COLO829 (cell line): ENCODE measurements around the gene RPL15.
A peak's percentile ranks its signal among the peaks of the same experiment; 100 is the strongest.
"Not testable (repeated sequence)": the region's sequence is repeated elsewhere in the genome, so short reads cannot be mapped to it uniquely, and the experiment has no call there.

Experiments
- DNase-seq: peaks from one replicate; pipeline ENCODE4 v3.0.0; 2012; ENCODE audit warnings: low spot score

Gene RPL15

GRCh38 chr3:23889950-23890349 lies 27.0 kb upstream of the RPL15 start:
- no peak for DNase-seq

- DNase-seq = no peak
Observed at GRCh38 chr3:23894254-23895061, 22.5 kb upstream of the RPL15 start.

DNA sequence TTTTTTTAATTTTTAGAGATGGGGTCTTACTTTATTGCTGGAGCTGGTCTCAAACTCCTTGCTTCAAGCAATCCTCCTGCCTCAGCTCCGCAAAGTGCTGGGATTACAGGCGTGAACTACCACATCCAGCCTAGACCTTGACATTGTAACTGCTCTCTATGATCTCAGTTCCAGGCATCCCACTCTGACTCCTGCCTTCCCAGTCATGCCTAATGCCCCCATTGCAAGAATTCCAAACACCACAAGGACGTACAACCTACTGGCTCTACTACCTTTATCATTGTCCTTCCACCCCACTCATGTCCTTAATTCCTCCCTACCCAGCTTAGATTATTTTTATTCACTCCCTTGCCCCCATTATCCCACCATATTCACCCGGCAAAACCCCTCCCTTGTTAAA lies 21.8 kb upstream of the RPL15 start:
- DNase-seq = no peak

DNA sequence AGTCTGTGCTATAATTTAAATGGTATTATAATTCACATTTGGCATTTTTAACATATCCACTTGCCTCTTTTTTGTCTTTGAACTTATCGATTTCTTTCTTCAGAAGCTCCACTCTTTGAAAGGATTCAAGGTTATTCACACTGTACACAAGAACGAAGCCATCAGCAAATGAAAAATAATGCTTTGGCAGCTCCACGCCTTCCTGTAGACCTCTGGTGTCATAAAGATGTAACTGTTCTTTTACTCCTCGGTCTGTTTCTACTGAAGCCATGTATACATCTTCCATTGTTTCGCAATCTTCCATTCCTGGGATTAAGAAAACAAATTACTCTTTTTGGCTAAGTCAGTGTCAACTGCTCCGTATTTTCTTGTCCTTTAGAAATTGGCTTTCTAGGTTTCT lies 16.2 kb upstream of the RPL15 start:
- peak; percentile 31 for DNase-seq

GRCh38 chr3:23904545-23904944 lies 12.4 kb upstream of the RPL15 start:
- no peak for DNase-seq

GRCh38 chr3:23909341-23909740 lies 7.6 kb upstream of the RPL15 start:
- DNase-seq = no peak

DNA sequence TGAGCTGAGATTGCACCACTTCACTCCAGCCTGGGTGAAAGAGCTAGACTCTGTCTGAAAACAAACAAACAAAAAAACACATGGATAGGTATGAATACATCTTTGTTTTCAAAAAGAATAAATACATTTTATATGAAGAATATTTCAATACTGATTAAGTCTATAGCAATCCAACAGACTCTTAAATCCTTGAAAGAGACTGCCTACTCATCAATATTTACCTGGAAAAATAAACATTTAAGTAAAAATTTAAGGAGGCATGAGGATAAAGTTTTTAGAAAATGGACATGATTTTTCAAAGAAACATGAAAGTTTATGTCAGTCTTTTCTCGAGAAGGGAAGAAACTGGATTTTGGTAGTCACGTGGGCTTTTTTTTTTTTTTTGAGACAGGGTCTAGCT lies 5.5 kb upstream of the RPL15 start:
- no peak for DNase-seq

GRCh38 chr3:23912335-23912734 lies 4.6 kb upstream of the RPL15 start:
- not testable (repeated sequence) for DNase-seq

GRCh38 chr3:23913182-23913581 lies 3.8 kb upstream of the RPL15 start:
- no peak for DNase-seq

DNA sequence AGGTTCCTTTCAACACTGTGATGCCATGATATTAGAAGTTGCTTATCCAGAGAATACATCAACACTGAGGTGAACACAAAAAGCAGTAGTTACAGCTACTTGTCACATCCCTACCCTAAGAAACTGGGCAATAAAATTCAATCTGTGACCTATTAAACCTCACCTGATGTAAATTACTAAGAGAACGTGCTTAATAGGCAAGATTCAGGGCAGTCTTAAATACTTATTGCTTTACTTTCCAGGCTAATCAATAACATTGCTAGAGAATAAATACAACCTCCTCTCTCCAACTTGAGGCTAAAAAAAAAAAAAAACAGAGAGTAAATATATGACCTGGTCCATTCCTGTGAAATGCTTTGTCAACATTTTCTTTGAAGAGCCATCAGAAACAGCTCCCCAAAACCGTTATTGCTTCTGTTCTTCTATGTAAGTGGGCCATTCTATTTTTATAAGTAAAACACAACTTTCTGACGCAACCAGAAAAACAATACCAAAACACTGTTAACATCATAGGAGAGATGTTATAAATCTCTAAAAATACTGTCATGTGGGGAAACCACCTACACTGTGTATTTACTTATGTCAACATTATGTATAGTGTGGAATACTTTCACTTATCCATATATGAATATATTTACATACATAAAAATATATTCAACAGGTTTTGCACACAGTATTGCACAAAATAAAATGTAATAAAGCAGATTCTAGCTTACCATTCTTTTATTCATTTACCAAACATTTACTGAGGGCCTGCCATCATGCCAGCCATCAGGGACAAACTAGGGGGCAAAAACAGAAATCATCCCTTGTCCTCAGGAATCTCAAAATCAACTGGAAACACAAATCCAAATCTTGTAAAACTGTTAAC lies 2.8 kb upstream of the RPL15 start:
- no peak for DNase-seq

DNA sequence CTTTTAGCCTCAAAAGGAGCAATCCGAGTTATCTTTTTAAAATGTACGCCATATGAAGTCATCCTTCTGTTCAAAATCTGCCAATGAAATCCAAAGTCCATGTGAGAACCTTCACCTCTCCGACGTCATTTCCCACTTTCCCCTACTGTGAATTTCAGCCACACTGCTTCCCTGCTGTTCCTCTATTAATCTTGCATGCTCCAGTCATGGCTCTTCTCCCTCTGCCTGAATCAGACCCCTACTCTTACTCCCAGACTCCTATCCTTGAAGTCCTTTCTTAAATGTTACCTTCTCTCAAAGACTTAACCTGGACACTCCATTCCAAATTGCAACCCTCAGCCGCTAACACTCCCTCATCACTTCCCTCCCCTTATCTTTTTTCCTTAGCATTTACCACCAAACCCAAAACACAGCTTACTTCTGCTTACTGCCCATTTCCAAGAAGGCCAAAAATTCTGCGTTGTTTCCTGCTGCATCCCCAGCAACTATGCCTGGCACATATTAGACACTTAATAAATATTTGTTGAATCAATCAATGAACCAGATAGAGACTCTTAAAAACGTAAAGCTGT lies 1.3 kb upstream of the RPL15 start:
- DNase-seq = no peak

- no peak for DNase-seq
Observed at GRCh38 chr3:23916152-23916885, 613 bp upstream of the RPL15 start.

- not testable (repeated sequence) for DNase-seq
Observed at GRCh38 chr3:23917679-23918303, 859 bp downstream of the RPL15 start.

DNA sequence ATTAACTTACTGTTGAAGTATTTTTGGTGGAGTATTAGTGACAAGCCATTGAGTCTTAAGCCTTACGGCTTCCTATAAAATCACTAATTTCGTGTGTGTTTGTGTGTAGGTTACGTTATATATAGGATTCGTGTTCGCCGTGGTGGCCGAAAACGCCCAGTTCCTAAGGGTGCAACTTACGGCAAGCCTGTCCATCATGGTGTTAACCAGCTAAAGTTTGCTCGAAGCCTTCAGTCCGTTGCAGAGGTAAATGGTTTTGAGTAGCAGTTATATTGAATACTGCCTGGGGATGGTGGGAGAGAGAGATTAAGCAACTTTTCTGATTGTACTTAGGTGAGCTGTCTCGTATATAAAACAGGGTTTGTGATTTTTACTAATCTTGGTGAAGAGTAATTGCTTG lies 1.4 kb downstream of the RPL15 start:
- DNase-seq = not testable (repeated sequence)

DNA sequence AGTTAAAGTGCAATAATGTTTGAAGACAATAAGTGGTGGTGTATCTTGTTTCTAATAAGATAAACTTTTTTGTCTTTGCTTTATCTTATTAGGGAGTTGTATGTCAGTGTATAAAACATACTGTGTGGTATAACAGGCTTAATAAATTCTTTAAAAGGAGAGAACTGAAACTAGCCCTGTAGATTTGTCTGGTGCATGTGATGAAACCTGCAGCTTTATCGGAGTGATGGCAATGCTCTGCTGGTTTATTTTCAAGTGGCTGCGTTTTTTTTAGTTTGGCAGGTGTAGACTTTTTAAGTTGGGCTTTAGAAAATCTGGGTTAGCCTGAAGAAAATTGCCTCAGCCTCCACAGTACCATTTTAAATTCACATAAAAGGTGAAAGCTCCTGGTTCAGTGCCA lies 2.7 kb downstream of the RPL15 start:
- DNase-seq = no peak

GRCh38 chr3:23920151-23920655 lies 3.3 kb downstream of the RPL15 start:
- no peak for DNase-seq

- no peak for DNase-seq
Observed at GRCh38 chr3:23921052-23921511, 4.2 kb downstream of the RPL15 start.

DNA sequence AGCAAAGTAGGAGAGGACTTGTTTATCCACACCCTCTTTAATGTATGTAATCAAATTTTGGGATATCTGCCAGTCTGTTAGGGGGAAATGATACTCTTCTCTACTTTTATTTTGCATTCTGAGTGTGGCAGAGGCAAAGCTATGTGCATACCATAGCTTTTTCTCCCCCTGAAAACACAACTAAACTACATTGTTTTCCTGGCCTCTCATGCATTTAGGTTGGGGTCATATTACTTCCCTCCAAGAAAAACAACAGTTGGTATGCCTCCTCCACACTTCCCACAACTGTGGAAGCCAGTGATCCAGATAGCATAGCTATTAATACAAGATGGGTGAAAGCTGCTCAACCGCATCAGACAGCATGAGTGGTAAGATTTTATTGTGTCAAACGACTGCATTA lies 6.9 kb downstream of the RPL15 start:
- DNase-seq = no peak

DNA sequence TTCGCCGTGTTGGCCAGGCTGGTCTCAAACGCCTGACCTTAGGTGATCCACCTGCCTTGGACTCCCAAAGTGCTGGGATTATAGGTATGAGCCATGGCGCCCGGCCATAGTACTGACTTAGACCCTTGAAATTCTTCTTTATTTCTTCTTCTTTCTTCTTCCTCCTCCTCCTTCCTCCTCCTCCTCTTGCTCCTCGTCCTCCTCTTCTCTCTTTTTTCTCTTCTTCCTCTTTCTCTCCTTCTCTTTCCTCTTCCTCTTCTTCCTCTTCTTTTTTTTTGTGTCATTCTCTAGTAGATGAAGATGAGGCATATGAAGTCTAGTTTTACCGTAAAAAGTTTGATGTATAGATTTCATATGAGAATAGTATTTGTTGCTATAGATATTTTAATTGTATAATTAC lies 9.3 kb downstream of the RPL15 start:
- no peak for DNase-seq

DNA sequence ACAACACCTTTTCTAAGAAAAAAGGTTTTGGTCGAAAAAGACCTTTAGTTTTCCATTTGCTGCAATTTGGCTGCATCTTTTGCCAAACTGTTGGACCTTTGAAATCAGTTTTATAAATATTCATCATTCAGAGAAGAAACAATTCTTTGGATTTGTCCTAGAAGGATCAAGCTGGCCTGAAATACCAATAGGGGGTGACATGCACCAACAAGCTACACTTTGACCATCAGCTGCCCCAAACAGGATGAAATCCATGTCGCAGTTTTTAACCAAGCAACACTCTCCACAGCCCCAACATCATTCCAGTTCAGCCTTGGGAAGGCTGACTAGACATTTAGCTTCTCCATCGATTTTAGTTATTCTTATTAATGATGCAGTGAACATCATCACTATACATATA lies 9.8 kb downstream of the RPL15 start:
- no peak for DNase-seq

DNA sequence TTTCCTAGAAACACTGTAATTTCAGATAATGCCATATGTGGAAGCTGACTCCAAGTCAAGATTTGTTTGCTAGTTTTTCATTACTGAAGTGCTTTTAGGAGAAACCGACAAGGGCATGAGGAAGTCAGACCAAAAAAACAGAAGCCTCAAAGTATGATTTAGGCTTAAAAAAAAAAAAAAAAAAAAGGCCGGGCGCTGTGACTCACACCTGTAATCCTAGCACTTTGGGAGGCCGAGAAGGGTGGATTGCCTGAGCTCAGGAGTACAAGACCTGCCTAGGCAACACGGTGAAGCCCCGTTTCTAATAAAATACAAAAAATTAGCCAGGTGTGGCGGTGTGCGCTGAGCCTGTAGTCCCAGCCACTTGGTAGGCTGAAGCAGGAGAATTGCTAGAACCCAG lies 11.6 kb downstream of the RPL15 start:
- no peak for DNase-seq
